HL-60 (cell line): ENCODE results near the gene CD151.

ENCODE experiments used
- DNase-seq, 2 experiments: peaks; one replicate each; pipeline ENCODE4 v3.0.0-alpha.2; 2010 to 2020; ENCODE audit warnings: low read depth in 1 of 2, low spot score in 1 of 2
- H3K27ac ChIP-seq: fragments of 250-450 bp; sonication (Bioruptor Pico); replicated peaks from 2 replicates; pipeline ENCODE4 v1.5.1; 2020; ENCODE audit warnings: mild to moderate bottlenecking, moderate library complexity
- H3K27me3 ChIP-seq: fragments of 250-450 bp; sonication (Bioruptor Pico); 2 replicates; pipeline ENCODE4 v1.5.1; 2021; ENCODE audit warnings: mild to moderate bottlenecking, moderate library complexity; ENCODE audit not compliant: insufficient read depth, poor library complexity, severe bottlenecking
- H3K4me3 ChIP-seq: replicated peaks from 2 replicates; pipeline ENCODE4 v1.5.1; 2011; ENCODE audit warnings: mild to moderate bottlenecking, control low read depth, low read length; ENCODE audit not compliant: insufficient read depth
- GABPA ChIP-seq: IDR thresholded peaks from 2 replicates; pipeline ENCODE4 v1.6.1; 2012; ENCODE audit warnings: low read depth
- POLR2AphosphoS5 ChIP-seq: IDR thresholded peaks from 2 replicates; pipeline ENCODE4 v1.6.1; 2012; ENCODE audit warnings: low read depth
- SPI1 ChIP-seq: IDR thresholded peaks from 2 replicates; pipeline ENCODE4 v1.6.1; 2012; ENCODE audit warnings: low read depth, mild to moderate bottlenecking, borderline replicate concordance
- TF ChIP-seq, protein P1 (sequence below): IDR thresholded peaks from 2 replicates; pipeline ENCODE4 v1.6.1; 2012; ENCODE audit warnings: low read depth; ENCODE audit not compliant: insufficient replicate concordance
- TF ChIP-seq, protein P2 (sequence below): IDR thresholded peaks from one replicate; pipeline ENCODE4 v1.5.1; 2011; ENCODE audit warnings: low read length, control low read depth, inconsistent platforms; ENCODE audit not compliant: insufficient read depth

CD151 gene

DNA sequence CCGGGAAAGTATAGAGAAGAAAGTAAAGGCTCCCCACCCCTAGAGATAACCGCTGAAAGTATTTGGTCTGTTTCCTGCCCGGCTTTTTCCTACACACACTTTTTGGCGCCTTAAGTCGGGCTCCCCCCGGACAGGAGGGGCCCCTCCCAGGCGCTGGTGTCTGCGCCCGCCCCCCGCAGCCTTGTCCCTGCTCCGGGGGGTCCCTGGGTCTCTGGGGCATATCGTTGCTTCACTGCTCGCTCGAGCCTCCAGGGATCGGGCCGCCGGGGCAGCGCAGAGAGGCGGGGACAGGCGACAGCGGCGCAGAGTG lies 6.0 kb upstream of the CD151 start:
- H3K27me3 ChIP-seq: peaks cover 9% of the 10 kb centered on the region
- TF ChIP-seq, protein P1, sequence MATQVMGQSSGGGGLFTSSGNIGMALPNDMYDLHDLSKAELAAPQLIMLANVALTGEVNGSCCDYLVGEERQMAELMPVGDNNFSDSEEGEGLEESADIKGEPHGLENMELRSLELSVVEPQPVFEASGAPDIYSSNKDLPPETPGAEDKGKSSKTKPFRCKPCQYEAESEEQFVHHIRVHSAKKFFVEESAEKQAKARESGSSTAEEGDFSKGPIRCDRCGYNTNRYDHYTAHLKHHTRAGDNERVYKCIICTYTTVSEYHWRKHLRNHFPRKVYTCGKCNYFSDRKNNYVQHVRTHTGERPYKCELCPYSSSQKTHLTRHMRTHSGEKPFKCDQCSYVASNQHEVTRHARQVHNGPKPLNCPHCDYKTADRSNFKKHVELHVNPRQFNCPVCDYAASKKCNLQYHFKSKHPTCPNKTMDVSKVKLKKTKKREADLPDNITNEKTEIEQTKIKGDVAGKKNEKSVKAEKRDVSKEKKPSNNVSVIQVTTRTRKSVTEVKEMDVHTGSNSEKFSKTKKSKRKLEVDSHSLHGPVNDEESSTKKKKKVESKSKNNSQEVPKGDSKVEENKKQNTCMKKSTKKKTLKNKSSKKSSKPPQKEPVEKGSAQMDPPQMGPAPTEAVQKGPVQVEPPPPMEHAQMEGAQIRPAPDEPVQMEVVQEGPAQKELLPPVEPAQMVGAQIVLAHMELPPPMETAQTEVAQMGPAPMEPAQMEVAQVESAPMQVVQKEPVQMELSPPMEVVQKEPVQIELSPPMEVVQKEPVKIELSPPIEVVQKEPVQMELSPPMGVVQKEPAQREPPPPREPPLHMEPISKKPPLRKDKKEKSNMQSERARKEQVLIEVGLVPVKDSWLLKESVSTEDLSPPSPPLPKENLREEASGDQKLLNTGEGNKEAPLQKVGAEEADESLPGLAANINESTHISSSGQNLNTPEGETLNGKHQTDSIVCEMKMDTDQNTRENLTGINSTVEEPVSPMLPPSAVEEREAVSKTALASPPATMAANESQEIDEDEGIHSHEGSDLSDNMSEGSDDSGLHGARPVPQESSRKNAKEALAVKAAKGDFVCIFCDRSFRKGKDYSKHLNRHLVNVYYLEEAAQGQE: no peak
- no peak for TF ChIP-seq GABPA
- TF ChIP-seq POLR2AphosphoS5: no peak
- no peak for TF ChIP-seq SPI1
- TF ChIP-seq, protein P2, sequence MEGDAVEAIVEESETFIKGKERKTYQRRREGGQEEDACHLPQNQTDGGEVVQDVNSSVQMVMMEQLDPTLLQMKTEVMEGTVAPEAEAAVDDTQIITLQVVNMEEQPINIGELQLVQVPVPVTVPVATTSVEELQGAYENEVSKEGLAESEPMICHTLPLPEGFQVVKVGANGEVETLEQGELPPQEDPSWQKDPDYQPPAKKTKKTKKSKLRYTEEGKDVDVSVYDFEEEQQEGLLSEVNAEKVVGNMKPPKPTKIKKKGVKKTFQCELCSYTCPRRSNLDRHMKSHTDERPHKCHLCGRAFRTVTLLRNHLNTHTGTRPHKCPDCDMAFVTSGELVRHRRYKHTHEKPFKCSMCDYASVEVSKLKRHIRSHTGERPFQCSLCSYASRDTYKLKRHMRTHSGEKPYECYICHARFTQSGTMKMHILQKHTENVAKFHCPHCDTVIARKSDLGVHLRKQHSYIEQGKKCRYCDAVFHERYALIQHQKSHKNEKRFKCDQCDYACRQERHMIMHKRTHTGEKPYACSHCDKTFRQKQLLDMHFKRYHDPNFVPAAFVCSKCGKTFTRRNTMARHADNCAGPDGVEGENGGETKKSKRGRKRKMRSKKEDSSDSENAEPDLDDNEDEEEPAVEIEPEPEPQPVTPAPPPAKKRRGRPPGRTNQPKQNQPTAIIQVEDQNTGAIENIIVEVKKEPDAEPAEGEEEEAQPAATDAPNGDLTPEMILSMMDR: no peak
- H3K27ac ChIP-seq: peak overlapping the region; percentile 65
- DNase-seq: no peak
- H3K4me3 ChIP-seq: peak overlapping the region; percentile 46

DNA sequence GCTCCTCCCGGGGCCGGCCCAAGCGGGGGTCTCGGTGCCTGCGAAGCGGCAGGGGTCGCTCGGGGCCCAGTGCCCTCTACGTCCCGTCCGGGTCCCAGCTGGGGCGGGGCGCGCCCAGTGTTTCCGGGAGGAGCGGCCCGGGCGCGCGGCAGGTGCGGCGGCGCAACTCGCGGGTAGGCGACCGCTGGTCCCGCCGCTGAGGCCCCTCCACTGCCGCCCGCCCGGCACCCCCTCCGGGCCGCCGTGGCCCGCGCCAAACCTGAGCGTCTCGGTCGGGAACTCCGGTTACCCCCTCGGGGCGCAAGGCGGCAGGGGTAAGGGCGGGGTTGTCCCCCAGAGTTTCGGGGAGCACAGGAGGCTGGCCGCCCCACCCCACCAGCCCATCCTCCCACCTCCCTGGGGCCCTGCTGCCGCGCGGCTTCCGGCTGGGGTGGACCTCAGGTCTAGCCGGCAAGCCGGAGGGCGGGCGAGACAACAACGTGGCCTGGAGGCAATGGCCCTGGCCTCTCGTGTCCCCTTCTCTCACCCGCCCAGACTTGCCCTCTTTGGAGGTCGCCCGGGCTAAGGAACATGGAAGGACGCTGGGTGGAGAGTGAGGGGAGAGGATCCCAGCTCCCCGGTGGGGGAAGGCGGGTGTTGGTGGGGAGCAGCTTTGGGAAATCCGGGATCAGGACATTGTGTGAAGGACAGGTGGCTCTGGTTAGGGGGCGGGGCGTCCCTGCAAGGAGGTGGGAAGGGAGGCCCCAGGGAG lies 5.4 kb upstream of the CD151 start:
- TF ChIP-seq, protein P1: no peak
- TF ChIP-seq, protein P2: no peak
- no peak for TF ChIP-seq SPI1
- TF ChIP-seq GABPA: no peak
- peak; percentile 38; the same call in 1 of the 2 replicates for TF ChIP-seq POLR2AphosphoS5
- Histone ChIP-seq H3K27me3 (peaks cover 9% of the 10 kb centered on the region), H3K4me3 (peak overlapping the region; percentile 46), H3K27ac (peak overlapping the region; percentile 65)
- DNase-seq: peak in 1 of 2 experiments; percentile 61

DNA sequence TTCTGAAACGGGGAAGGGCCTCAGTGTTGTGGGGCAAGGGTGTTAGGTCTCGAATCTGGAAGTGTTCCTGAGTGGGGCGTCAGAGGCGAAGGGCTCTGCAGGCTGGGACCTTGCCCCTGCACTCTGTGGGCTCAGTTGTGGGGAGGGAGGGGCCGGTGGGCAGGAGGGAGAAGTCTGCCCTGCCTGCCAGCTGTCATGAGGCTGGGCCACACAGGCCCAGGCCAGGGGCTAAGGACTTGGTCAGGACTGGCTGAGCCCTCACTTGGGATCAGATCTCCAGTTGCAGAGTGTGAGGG lies 4.9 kb upstream of the CD151 start, which contains the start of gene CRACR2B:
Gene CRACR2B (plus strand): TSS at position 23 of the 296 bp plus-strand sequence. CDS start 689 bp downstream, outside the sequence.
- H3K27me3 ChIP-seq: peaks cover 9% of the 10 kb centered on the region
- TF ChIP-seq, protein P1: no peak
- TF ChIP-seq, protein P2: no peak
- TF ChIP-seq POLR2AphosphoS5 (no peak), GABPA (no peak), SPI1 (no peak)
- H3K27ac ChIP-seq: peak within 1 kb of the TSS; percentile 65
- DNase-seq: no peak
- peak within 1 kb of the TSS; percentile 46 for H3K4me3 ChIP-seq
